Fibroblast of lung (primary cell): ENCODE measurements around the gene CTF1.

Experiments used
- CTCF ChIP-seq, 2 donors: IDR thresholded peaks in 1 of 2; conservative IDR thresholded peaks in 1 of 2; 1 replicate in 1 of 2; 2 replicates in 1 of 2; pipeline ENCODE4 v1.5.1; 2011 to 2012; ENCODE audit warnings: low read length in 2 of 2, control low read depth in 1 of 2, inconsistent platforms in 1 of 2, low read depth in 1 of 2, mild to moderate bottlenecking in 1 of 2
- EZH2 ChIP-seq: IDR thresholded peaks from 2 replicates; pipeline ENCODE4 v1.5.1; 2012; ENCODE audit warnings: low read length, control low read depth, mild to moderate bottlenecking; ENCODE audit errors: missing control alignments

GRCh38 chr16:30927789-30928378, 31.5 kb downstream of the CTF1 start:
- TF ChIP-seq EZH2, result no peak
- no peak for TF ChIP-seq CTCF (conservative IDR thresholded peaks at IDR 0.05 in 1 of 2, IDR thresholded peaks at IDR 0.05 in 1 of 2; ENCODE audit: low read depth in 1 of 2, low read length in 2 of 2)
